ENCODE data around the gene AATK. TPM values are rescaled to one million over a fixed set of nuclear protein-coding genes. Genes with fewer than 3 reads are reported as not detected.

The AATK gene
- polyA plus RNA-seq, 1 donor (not counting 4 experiments of a cell fraction or from before 2014, with no cell fraction given) = 0.16 TPM

- no peak overlapping the region for H2AFZ ChIP-seq (ENCODE audit: control insufficient read depth, low read length)
- peaks cover 89% of the 10 kb centered on the region for H3K79me2 ChIP-seq (ENCODE audit: control insufficient read depth, insufficient read depth, low read length)
- H3K9me1 ChIP-seq (ENCODE audit: control insufficient read depth, extremely low read depth, insufficient read depth, low read length) = peaks cover 14% of the 10 kb centered on the region
- dilution Hi-C loops (cut with MboI; ENCODE audit: extremely low pct_ligation_motif_present, low sequenced_read_pairs) = no loop called here
- H3K9me3 ChIP-seq (ENCODE audit: control insufficient read depth, low read depth, low read length) = no peaks in the 10 kb centered on the region
- FAIRE-seq = no peak
- no peak overlapping the region for H3K9ac ChIP-seq (ENCODE audit: control insufficient read depth, extremely low read depth, insufficient read depth, low read length)
- H3K27ac ChIP-seq (ENCODE audit: control insufficient read depth, insufficient read depth, low read length) = no peak overlapping the region
- peaks cover 56% of the 10 kb centered on the region for H3K4me1 ChIP-seq (ENCODE audit: control insufficient read depth, extremely low read depth, insufficient read depth, low read length)
- H3K27me3 ChIP-seq (ENCODE audit: control insufficient read depth, extremely low read depth, insufficient read depth, low read length) = no peaks in the 10 kb centered on the region
- H3K4me3 ChIP-seq (ENCODE audit: control insufficient read depth in 2 of 3, extremely low read depth in 1 of 3, insufficient read depth in 2 of 3, low read depth in 1 of 3, low read length in 3 of 3) = no peak overlapping the region
- H3K36me3 ChIP-seq (ENCODE audit: control insufficient read depth in 2 of 2, extremely low read depth in 1 of 2, insufficient read depth in 2 of 2, low read length in 2 of 2) = peaks cover 17 to 58% of the 10 kb centered on the region in 2 experiments
- no peak overlapping the region for H3K4me2 ChIP-seq (ENCODE audit: control insufficient read depth, extremely low read depth, insufficient read depth, low read depth, low read length)
- no peak for DNase-seq (ENCODE audit: low read depth, low spot score)
- no peak for TF ChIP-seq EZH2 (IDR thresholded peaks at IDR 0.05; ENCODE audit: low read length)
- TF ChIP-seq CTCF (optimal IDR thresholded peaks at IDR 0.05 in 1 of 3, IDR thresholded peaks at IDR 0.05 in 1 of 3, conservative IDR thresholded peaks at IDR 0.05 in 1 of 3; ENCODE audit: extremely low read depth in 1 of 3, insufficient read depth in 2 of 3, low read length in 3 of 3) = no peak
- H4K20me1 ChIP-seq (ENCODE audit: control insufficient read depth, extremely low read depth, insufficient read depth, low read length) = peaks cover 39% of the 10 kb centered on the region
Measured at GRCh38 chr17:81067391-81067811, 98.6 kb downstream of the AATK start.

Small RNA genes lying within 50 kb of the gene (small RNA-seq; reads per million reads assigned to genes)
- 0 reads per million in 3 experiments for gene MIR1250 (ENCODE audit: insufficient read length in 3 of 3, low read depth in 3 of 3, low replicate concordance in 1 of 3)
- 1.7 to 158 (median 94.9) reads per million in 3 experiments for gene MIR3065 (ENCODE audit: insufficient read length in 3 of 3, low read depth in 3 of 3, low replicate concordance in 1 of 3)
- 0 reads per million in 3 experiments for gene MIR657 (ENCODE audit: insufficient read length in 3 of 3, low read depth in 3 of 3, low replicate concordance in 1 of 3)

Other genes with a start within 250 kb of the AATK start
- 14.5 to 26.7 TPM (median 20.9 TPM) in 3 replicates for gene CHMP6, start 174.4 kb downstream of the AATK start, polyA plus RNA-seq
- 48.9 to 74.4 TPM (median 56.7 TPM) in 3 replicates for gene BAIAP2, start 131.1 kb downstream of the AATK start, polyA plus RNA-seq
- not detected in 3 replicates for gene PVALEF, start 714 bp downstream of the AATK start, polyA plus RNA-seq
- gene CEP131, start 56.7 kb upstream of the AATK start, polyA plus RNA-seq = 2.6 to 3.0 TPM (median 2.7 TPM) in 3 replicates
- 7.1 to 11.5 TPM (median 8.8 TPM) in 3 replicates for gene TEPSIN, start 72.8 kb upstream of the AATK start, polyA plus RNA-seq
- gene NDUFAF8, start 73.1 kb upstream of the AATK start, polyA plus RNA-seq = 99.5 to 171 TPM (median 109 TPM) in 3 replicates
- gene SLC38A10, start 129.1 kb upstream of the AATK start, polyA plus RNA-seq = 16.8 to 21.2 TPM (median 20.9 TPM) in 3 replicates
- gene BAHCC1, start 229.2 kb upstream of the AATK start, polyA plus RNA-seq = 0.52 to 1.0 TPM (median 0.80 TPM) in 3 replicates

Measured in keratinocyte (primary cell).